Upper lobe of left lung (tissue), 6 donors: Measurements from ENCODE around the gene PPM1J. TPM values are rescaled to one million over a fixed set of nuclear protein-coding genes. Genes with fewer than 3 reads are reported as not detected.

Source experiments
- ATAC-seq, 2 donors: fragments of 200-7000 bp; cut with Tn5 transposase; one replicate each; pipeline ENCODE4 v1.9.1; 2022; ENCODE audit warnings: mild to moderate bottlenecking in 2 of 2, moderate library complexity in 2 of 2; ENCODE audit not compliant: low FRiP score in 2 of 2
- DNase-seq, 2 donors: peaks; one replicate each; pipeline ENCODE4 v3.0.0-alpha.2; 2019 to 2020
- H3K27ac ChIP-seq, 4 donors: fragments of 200-600 bp; sonication (generic); one replicate each; pipeline ENCODE4 v1.5.1; 2016 to 2019
- H3K27me3 ChIP-seq, 4 donors: fragments of 200-600 bp; sonication (generic); one replicate each; pipeline ENCODE4 v1.5.1; 2017 to 2019
- H3K36me3 ChIP-seq, 4 donors: fragments of 200-600 bp; sonication (generic); one replicate each; pipeline ENCODE4 v1.5.1; 2016 to 2019
- H3K4me1 ChIP-seq, 4 donors: fragments of 200-600 bp; sonication (generic); one replicate each; pipeline ENCODE4 v1.5.1; 2018 to 2019
- H3K4me3 ChIP-seq, 4 donors: fragments of 200-600 bp; sonication (generic); one replicate each; pipeline ENCODE4 v1.5.1; 2017 to 2019; ENCODE audit warnings: mild to moderate bottlenecking in 2 of 4, moderate library complexity in 1 of 4
- H3K9me3 ChIP-seq, 4 donors: fragments of 200-600 bp; sonication (generic); one replicate each; pipeline ENCODE4 v1.5.1; 2018 to 2019
- CTCF ChIP-seq, 6 experiments: fragments of 450-650 bp in 4 of 6; fragments of 200-600 bp in 2 of 6; sonication (generic) in 2 of 6; IDR thresholded peaks; one replicate each; pipeline ENCODE4 v1.5.1; 2016 to 2019; ENCODE audit warnings: antibody characterized with exemption in 6 of 6
- EP300 ChIP-seq, 4 donors: sonication (generic); formaldehyde crosslinking; IDR thresholded peaks; one replicate each; pipeline ENCODE4 v1.5.1; 2017; ENCODE audit warnings: antibody characterized with exemption in 4 of 4, control low read depth in 2 of 4
- POLR2A ChIP-seq, 4 donors: fragments of 450-650 bp; IDR thresholded peaks; one replicate each; pipeline ENCODE4 v1.5.1; 2016 to 2017; ENCODE audit warnings: antibody characterized with exemption in 4 of 4, mild to moderate bottlenecking in 2 of 4
- POLR2AphosphoS5 ChIP-seq, 2 donors: sonication (generic); formaldehyde crosslinking; IDR thresholded peaks; one replicate each; pipeline ENCODE4 v1.5.1; 2017; ENCODE audit warnings: antibody characterized with exemption in 2 of 2
- WGBS, 2 donors: methylation state at CpG; one replicate each; pipeline ENCODE4 v1.1.5; 2017 to 2018; 5-methylcytosine and 5-hydroxymethylcytosine counted together
- total RNA-seq, 6 donors: library from RNA; depleted of rRNA in 4 of 6; stranded (reverse); fragments of >200 nt in 4 of 6; gene quantifications; one replicate each; pipeline versions ENCODE4 v1.1.0 to v1.2.1, GENCODE V29; 2016 to 2021
- donor health status: DM: no; HTN: no; CAD: no; lungs with moderate emphysema.
- donor health status: DM: no; HTN: yes; CAD: no; lungs with severe emphysema.

The PPM1J gene
- total RNA-seq, 6 donors from 2014 or later: 0.55 to 0.91 (median 0.74) TPM; not detected in 1

- DNase-seq: no peak
- Histone ChIP-seq H3K36me3 (peaks cover 0 to 12% (median 4%) of the 10 kb centered on the region in 4 donors), H3K4me1 (peaks cover 17 to 28% (median 22%) of the 10 kb centered on the region in 4 donors), H3K4me3 (no peak overlapping the region), H3K27me3 (no peaks in the 10 kb centered on the region), H3K9me3 (no peaks in the 10 kb centered on the region), H3K27ac (no peak overlapping the region)
- WGBS, 2 donors: 90 to 92% methylated on average over 3 of the region's 3 CpGs
- no peak for TF ChIP-seq POLR2A (IDR thresholded peaks at IDR 0.05)
- TF ChIP-seq CTCF (IDR thresholded peaks at IDR 0.05): no peak
- no peak for TF ChIP-seq EP300 (IDR thresholded peaks at IDR 0.05)
- no peak for TF ChIP-seq POLR2AphosphoS5 (IDR thresholded peaks at IDR 0.05)
- no peak for ATAC-seq
Observed at GRCh38 chr1:112676543-112676942, 38.6 kb downstream of the PPM1J start.

- H3K4me3 ChIP-seq: peak overlapping the region in 3 of 4 donors; percentile 74 to 95 (median 88)
- H3K36me3 ChIP-seq: peaks cover 0 to 19% (median 7%) of the 10 kb centered on the region in 4 donors
- no peak for ATAC-seq
- no peaks in the 10 kb centered on the region for H3K27me3 ChIP-seq
- no peak for DNase-seq
- TF ChIP-seq EP300 (IDR thresholded peaks at IDR 0.05): no peak
- no peak for TF ChIP-seq CTCF (IDR thresholded peaks at IDR 0.05)
- no peak for TF ChIP-seq POLR2A (IDR thresholded peaks at IDR 0.05)
- TF ChIP-seq POLR2AphosphoS5 (IDR thresholded peaks at IDR 0.05): no peak
- H3K9me3 ChIP-seq: no peaks in the 10 kb centered on the region
- WGBS, 2 donors: 42 to 44% methylated on average over 7 of the region's 7 CpGs
- peaks cover 17 to 28% (median 22%) of the 10 kb centered on the region in 4 donors for H3K4me1 ChIP-seq
- peak overlapping the region; percentile 88 to 97 (median 94) for H3K27ac ChIP-seq
Observed at GRCh38 chr1:112675728-112676381, 39.3 kb downstream of the PPM1J start.

GRCh38 chr1:112674986-112675727 is 40.0 kb downstream of the PPM1J start:
- Histone ChIP-seq H3K27me3 (no peaks in the 10 kb centered on the region), H3K36me3 (peaks cover 0 to 26% (median 10%) of the 10 kb centered on the region in 4 donors), H3K4me3 (peak overlapping the region; percentile 74 to 95 (median 88)), H3K4me1 (peaks cover 17 to 28% (median 22%) of the 10 kb centered on the region in 4 donors), H3K9me3 (no peaks in the 10 kb centered on the region), H3K27ac (peak overlapping the region; percentile 88 to 97 (median 94))
- peak in 1 of 2 donors; percentile 93 for DNase-seq
- TF ChIP-seq CTCF (IDR thresholded peaks at IDR 0.05) (peak in 3 of 6 experiments; percentile 17 to 35 (median 26)), POLR2A (IDR thresholded peaks at IDR 0.05) (peak in 1 of 4 donors; percentile 47), POLR2AphosphoS5 (IDR thresholded peaks at IDR 0.05) (no peak), EP300 (IDR thresholded peaks at IDR 0.05) (no peak)
- WGBS, 2 donors: 0% methylated on average over 5 to 30 of the region's 68 CpGs
- peak; percentile 72 to 82 for ATAC-seq

GRCh38 chr1:112674440-112674985 is 40.6 kb downstream of the PPM1J start, which contains the start of gene MOV10:
Gene MOV10 (plus strand): TSS chr1:112674659. CDS start chr1:112674913, 254 bp downstream.
- 0% methylated on average over 12 to 28 of the region's 30 CpGs for WGBS, 2 donors
- peak; percentile 40 to 44 for TF ChIP-seq POLR2AphosphoS5 (IDR thresholded peaks at IDR 0.05)
- peak in 1 of 4 donors; percentile 55 for TF ChIP-seq POLR2A (IDR thresholded peaks at IDR 0.05)
- no peak for TF ChIP-seq CTCF (IDR thresholded peaks at IDR 0.05)
- TF ChIP-seq EP300 (IDR thresholded peaks at IDR 0.05): no peak
- peak; percentile 84 to 86 for ATAC-seq
- peaks cover 17 to 28% (median 22%) of the 10 kb centered on the region in 4 donors for H3K4me1 ChIP-seq
- H3K36me3 ChIP-seq: peaks cover 5 to 32% (median 15%) of the 10 kb centered on the region in 4 donors
- no peaks in the 10 kb centered on the region for H3K27me3 ChIP-seq
- H3K27ac ChIP-seq: peak within 1 kb of the TSS; percentile 88 to 97 (median 94)
- H3K4me3 ChIP-seq: peak within 1 kb of the TSS; percentile 74 to 95 (median 88)
- no peaks in the 10 kb centered on the region for H3K9me3 ChIP-seq
- DNase-seq: peak; percentile 84 to 93
